Measurements from ENCODE around the gene THSD4.
A peak's percentile ranks its signal among the peaks of the same experiment; 100 is the strongest.

The THSD4 gene

GRCh38 chr15:71114887-71115566 lies at the start of gene THSD4:
TSS of gene THSD4 (plus strand) at chr15:71115471.
- no peak for DNase-seq (ENCODE audit: low read depth in 2 of 2)

DNA sequence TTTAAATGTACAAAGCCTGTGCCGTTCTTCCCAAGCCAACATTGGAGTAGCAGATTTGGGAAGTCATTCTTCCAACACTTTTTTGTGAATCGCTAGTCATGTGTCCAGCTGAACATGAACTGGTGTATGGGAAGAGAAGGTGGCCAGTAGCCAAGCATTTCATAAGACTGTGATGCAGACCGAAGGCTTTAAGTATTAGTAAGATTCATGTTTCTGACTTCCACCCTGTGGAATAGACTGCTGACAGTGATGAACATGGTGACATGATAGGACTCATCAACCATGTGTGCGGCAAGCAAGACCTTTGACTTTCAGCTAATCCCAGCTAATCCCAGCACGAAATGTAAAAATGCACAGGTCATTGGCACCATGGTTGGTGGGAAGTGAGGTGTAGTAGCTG lies 48.3 kb upstream of the THSD4 start:
- DNase-seq (ENCODE audit: low read depth in 2 of 2): no peak

- DNase-seq (ENCODE audit: low read depth in 2 of 2): no peak
Measured at GRCh38 chr15:71069693-71070092, 45.6 kb upstream of the THSD4 start.

- DNase-seq (ENCODE audit: low read depth in 2 of 2): no peak
Measured at GRCh38 chr15:71071529-71071928, 43.7 kb upstream of the THSD4 start.

DNA sequence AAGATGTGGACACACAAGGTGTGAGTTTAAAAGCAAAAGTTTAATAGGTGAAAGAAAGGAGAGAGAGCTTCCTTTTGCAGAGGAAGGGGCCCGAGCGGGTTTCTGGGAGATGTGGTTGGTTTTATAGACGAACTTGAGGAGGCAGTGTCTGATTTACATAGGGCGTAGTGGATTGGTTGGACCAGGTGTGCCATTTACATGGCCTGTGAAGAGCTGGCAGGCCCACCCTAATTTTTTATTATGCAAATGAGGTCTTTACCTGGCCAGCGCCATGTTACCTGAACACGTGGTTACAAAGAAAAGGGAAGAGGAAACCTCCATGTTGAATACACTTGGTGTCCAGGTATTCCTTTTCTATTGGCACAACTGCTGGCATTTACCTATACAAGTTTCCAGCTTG lies 42.8 kb upstream of the THSD4 start:
- DNase-seq (ENCODE audit: low read depth in 2 of 2): no peak

GRCh38 chr15:71078506-71079207 lies 36.6 kb upstream of the THSD4 start:
- DNase-seq (ENCODE audit: low read depth in 2 of 2): no peak

DNA sequence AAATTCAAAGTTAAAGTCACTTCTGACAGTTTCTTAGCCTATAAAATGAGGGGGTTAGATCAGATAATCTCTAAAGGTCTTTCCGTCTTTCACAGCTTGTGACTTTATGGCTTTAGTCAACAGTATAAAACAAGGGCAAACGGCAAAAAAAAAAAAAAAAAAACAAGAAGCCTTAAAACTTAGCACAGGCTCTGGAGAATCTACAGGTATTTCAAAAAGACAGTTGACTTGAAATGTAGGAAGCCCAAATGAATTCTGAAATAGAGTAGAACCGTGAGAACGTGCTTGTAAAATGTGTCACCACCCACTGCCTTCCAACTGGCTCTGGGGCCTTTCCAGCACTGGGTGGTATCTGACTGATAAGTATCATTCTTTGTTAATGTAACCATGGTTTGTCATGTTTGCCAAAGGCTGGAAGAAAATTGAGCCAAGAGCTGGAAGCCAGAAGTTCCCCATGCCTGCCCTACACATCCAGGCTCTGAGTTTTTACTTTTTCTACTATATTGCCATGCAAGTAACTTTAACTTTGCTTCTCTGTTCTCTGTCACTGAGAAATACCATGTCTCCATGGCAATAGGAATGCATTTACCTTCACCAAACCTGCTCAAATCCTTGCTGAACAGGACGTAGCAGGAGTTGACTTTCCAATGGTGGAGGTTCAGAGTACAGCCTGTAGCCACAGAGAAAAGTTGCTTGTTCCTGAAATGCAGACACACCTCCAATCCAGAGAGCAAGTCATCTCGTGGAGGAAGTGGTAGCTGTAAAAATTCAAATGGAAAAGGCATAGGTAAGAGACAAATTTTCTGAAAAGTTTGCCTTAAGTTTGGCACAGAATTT lies 35.8 kb upstream of the THSD4 start:
- DNase-seq (ENCODE audit: low read depth in 2 of 2): peak in 1 of 2 experiments; percentile 28

DNA sequence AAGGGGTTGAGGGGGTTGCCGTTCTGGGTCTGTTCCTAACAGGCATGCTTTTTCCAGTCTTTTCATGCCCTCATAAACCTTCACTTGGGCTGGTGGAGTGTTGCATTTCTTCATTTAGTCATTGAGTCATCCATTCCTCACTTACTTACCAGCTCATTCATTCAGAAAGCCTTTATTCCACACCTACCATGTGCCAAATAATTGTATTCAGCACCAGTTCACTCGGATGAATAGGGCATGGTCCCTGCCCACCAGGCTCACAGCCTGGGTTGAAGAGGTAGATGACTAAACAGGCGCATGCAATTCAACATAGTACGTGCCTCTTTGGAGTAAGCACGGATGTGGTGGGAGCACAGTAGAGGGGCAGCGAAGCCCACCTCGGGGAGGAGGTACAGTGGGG lies 35.1 kb upstream of the THSD4 start:
- no peak for DNase-seq (ENCODE audit: low read depth in 2 of 2)

DNA sequence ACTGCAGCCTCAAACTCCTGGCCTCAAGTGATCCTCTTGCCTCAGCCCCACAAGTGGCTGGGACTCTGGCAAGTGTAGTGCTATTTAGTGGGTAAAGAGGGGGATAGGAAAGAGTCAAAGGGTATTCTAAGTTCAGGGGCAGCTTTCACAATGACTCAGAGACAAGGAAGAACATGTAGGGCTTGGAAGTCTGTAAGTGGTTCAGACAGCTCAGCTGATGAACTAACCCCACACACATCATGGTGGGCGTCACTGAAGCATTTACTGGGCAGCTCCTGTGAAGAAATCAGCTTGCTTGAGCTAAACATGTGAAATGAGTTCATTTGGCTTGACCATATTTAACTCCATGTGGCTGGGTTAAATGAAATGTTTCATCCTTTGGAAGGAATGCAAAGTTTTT lies 34.6 kb upstream of the THSD4 start:
- DNase-seq (ENCODE audit: low read depth in 2 of 2): peak in 1 of 2 experiments; percentile 37

GRCh38 chr15:71082803-71083202 lies 32.5 kb upstream of the THSD4 start:
- no peak for DNase-seq (ENCODE audit: low read depth in 2 of 2)

DNA sequence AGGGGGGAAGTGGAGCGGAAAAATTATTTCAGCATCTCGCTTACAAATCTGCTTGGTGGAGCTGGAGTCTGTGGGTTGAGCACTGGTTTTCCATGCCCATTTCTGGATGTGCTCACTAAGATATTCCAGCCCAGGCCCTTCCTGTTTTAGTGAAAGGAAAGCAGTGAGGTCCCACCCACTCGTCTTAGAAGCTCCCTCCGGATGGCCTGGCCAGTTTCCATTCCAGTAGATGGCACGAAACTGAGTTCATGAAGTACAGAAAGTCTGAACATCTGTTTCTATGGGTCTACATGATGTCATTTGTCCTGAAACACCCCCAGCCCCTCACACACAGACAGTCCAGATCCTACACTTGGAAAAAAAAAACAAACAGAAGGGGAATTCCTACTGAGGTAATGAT lies 31.9 kb upstream of the THSD4 start:
- peak in 1 of 2 experiments; percentile 15 for DNase-seq (ENCODE audit: low read depth in 2 of 2)

GRCh38 chr15:71084264-71084663 lies 31.0 kb upstream of the THSD4 start:
- DNase-seq (ENCODE audit: low read depth in 2 of 2): no peak

GRCh38 chr15:71085809-71086208 lies 29.5 kb upstream of the THSD4 start:
- DNase-seq (ENCODE audit: low read depth in 2 of 2): no peak

GRCh38 chr15:71088155-71088554 lies 27.1 kb upstream of the THSD4 start:
- no peak for DNase-seq (ENCODE audit: low read depth in 2 of 2)

DNA sequence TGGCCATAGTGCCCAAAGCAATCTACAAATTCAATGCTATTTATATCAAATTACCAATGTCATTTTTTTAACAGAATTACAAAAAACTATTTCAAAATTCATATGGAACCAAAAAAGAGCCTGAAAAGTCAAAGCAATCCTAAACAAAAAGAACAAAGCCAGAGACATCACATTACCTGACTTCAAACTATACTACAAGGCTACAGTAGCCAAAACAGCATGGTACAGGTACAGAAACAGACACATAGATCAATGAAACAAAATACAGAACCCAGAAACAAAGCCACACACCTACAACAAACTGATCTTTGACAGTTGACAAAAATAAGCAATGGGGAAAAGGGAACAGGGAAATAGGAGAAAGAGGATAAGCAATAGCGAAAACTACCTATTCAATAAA lies 26.6 kb upstream of the THSD4 start:
- no peak for DNase-seq (ENCODE audit: low read depth in 2 of 2)

- no peak for DNase-seq (ENCODE audit: low read depth in 2 of 2)
Measured at GRCh38 chr15:71089801-71090200, 25.5 kb upstream of the THSD4 start.

DNA sequence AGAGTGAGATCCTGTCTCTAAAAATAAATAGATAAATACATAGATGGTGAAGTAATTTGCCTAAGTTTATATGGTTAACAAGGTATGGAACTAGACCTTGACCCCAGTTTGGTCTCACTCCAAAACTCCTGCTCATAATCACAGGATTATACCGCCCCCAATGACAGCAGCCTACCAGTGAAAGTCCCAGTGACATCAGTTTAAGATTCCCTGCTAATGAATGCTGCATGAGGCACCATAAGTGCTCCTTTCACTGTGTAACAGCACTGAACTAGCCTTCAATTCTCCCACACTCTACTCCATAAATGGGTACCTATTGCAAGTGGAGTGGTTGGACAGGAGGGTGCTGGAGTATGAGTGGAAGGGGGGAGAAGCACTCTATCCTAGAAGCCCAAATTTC lies 23.7 kb upstream of the THSD4 start:
- DNase-seq (ENCODE audit: low read depth in 2 of 2): no peak

DNA sequence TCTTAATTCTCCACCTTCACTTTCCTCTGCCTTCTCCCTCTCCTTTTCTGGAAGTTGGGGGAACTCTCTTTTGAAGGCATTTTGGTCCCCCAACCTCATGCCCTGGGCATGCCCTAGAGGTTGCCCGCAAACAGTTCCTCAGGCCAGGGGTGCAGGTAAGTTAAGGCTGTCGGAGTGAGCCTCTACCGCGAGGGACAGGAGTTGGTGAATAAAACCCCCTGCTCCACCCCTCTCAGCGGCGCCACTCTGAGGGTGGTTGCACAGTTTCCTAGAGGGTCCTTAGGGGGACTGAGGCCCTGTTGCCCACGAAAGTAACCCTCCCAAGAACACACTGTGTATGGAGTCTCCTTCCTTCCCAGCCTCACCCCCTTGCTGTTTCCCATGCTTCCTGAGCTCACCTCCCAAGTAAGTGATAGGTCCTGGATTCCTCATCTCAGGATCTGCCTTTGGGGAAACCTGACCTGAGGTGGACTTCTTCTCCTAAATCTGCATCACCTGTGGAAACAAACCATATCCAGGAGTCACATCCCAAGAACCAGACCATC lies 23.1 kb upstream of the THSD4 start:
- no peak for DNase-seq (ENCODE audit: low read depth in 2 of 2)

DNA sequence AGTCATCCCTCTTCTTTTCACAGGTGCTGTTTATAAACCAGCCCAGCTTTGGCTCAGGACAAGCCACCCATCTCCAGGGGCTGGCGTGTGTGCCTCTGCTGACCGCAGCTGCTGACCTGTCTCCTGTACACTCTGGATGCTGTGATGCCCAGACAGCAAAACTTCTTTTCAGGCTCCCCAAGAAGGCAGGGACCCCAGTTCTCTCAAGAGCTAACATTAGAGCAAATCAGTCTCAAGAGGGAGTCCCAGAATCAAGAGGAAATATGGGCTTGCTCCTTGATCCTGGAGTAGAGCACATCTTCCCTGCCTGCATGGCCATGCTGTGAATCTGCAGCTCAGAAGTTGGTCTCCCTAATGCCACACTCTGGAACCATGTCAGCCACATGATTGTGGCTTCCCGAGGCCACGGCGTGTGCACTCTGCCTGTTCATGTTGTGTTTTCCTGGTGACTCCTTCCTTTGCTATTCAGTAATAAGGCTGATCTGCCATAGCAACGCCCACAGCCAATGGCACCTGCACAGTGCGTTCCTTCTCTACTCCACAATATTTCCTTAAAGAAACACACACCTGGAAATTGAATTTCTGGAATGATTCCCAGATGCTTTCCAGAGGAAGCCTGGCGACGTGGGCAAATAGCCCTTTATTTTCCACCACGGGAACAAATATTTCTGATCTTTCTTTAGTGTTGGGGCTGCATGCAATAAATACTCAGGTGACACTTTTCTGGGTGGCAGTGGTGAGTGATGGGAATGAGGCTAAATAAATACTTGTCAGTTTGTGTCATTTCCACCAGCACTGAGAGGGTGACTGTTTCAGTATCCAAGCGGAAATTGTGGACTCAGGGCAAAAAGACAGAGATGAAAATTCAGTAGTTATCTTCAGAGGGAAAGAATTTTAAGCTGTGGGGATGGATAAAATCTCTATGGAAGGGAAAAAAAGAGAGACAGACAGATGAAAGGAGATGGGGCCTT lies 21.9 kb upstream of the THSD4 start:
- DNase-seq (ENCODE audit: low read depth in 2 of 2): no peak

DNA sequence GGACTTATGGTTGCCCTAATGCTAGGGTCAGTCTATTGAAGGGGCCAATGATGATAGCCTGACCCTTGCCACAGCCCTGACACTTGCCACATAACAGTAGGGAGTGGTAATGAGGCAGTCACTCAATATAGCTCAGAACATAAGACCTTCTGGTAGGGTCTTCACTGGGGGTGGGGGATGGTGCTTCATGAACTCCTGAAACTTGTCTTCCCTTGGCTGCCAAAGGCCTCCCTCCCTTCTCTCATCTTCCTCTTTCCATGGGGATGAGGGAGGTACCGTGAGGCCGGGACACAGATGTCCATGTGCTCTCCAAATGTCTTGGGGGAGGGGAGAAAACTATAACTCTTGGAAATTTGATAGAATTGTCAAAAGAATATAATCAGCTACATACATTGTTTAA lies 21.1 kb upstream of the THSD4 start:
- no peak for DNase-seq (ENCODE audit: low read depth in 2 of 2)

DNA sequence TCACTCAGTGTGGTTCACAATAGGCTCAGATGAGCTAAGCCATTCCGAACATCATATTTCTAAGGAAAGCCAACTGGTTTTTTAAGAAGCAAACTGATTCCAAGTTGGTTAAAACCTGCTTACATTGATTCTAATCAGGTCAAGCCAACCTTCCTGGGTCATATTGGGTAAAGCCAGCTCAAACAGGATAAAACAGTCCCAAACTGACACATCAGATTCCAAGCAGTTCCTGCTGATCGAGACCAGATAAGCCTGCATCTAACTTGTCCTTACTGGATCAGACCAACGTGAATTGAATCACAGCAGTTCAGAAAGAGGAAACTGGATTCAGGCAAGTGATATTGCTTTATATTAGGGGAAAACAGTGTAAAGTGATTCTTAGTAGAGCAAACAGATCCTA lies 18.6 kb upstream of the THSD4 start:
- peak in 1 of 2 experiments; percentile 17 for DNase-seq (ENCODE audit: low read depth in 2 of 2)

All from fibroblast of skin of left biceps (primary cell).